Kidney capillary endothelial cell (primary cell): ENCODE data around the gene GBF1.
"Not testable (repeated sequence)": the region's sequence is repeated elsewhere in the genome, so short reads cannot be mapped to it uniquely, and the experiment has no call there.

Source experiments
- DNase-seq: peaks from one replicate; pipeline ENCODE4 v3.0.0-alpha.2; 2018; ENCODE audit warnings: low spot score

GBF1 gene

DNA sequence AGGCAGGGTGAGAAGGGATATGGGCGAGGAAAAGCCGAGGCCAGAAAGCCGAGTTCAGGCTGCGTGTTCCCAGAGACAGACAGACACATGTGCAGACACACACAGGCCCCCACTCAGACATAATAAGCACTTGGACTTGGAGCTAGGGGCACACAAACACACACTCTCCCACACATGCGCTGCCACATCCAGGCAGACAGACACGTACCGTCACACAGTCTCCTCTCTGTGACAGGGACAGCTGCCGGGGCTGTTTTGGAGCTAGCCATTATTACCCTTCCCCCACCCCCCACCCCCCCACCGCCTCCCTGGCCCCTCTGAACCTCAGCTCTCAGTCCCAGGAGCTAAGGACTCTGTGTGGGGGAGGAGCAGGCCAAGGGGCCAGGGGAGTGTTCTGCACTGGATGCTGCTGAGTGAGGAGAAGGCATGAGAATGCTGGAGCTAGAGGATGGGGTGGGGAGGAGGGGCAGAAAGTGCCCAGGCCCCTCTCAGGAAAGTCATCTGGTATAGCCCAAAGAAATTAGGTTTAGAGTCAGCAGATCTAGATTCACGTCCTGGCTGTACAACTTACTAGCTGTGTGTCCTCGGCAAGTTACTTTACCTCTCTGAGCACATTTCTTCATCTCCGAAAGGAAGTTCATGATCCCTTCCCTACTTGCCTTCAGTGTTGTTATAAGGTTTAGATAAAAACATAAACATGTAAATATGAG is 10.3 kb upstream of the GBF1 start:
- DNase-seq = no peak

- DNase-seq = no peak
Observed at GRCh38 chr10:102235598-102235920, 9.8 kb upstream of the GBF1 start.

GRCh38 chr10:102236006-102236405 is 9.3 kb upstream of the GBF1 start:
- no peak for DNase-seq

- no peak for DNase-seq
Observed at GRCh38 chr10:102237711-102238252, 7.5 kb upstream of the GBF1 start.

DNA sequence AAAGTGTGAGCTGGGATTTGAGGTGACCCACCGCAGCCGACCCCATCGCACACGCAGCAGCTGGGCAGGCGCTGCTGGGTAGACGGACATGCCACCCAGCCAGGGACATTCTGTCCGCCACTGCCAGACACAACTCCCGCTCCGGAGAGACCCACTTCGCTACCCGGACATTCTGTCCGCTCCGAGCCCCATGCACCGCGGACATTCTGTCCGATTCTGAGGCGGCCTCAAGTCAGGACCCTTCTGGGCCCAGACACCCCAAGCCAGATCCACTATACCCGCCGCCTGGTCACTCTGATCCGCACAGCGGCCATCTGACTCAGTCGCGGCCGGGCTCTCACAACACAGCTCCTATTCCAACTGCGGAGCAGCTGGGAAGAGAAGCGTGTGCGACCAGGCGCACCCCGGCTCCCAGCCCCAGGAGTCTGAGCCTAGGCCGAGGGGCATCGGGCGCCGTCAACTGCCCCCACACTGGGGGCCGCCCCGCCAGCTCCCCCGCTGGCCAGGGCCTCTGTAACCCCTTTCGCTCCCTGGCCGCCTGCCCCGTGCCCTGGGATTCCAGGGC is 4.8 kb upstream of the GBF1 start:
- DNase-seq = no peak

GRCh38 chr10:102241032-102241443 is 4.3 kb upstream of the GBF1 start:
- no peak for DNase-seq

DNA sequence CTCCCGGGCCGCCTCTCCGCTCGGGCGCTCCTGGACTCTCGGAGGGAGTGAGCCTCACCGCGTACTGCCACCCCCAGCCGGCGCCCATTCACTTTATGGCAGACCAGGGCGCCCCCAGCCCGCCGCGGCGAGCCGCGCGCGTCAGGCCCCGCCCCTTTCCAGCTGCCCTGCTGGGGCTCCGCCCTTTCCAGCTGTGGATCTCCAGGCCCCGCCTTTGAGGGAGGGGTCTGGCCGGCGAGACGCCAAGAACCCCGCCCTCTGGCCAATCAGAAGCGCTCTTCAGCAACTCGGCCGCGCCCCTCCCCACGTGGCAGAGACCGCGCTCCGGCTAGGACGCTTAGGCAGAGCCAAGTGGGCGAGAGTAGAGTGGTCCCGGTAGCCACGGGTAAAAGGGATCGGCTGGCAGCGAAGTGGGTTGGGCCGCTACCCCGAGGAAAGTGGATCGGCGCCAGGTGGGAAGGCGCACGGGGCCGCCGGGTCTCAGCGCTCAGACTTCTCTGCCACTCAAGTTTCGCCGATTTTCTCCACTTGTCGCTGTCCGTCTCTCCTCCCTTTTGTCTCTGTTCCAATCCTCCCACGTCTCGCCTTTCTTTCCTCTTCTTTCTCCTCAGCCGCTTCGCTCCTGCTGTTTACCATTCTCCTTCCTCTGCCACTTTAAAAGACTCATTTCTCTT is 3.8 kb upstream of the GBF1 start, which contains the start of gene PITX3:
TSS of gene PITX3 (minus strand) at position 69 of the 674 bp plus-strand sequence. CDS start 9,432 bp downstream, outside the sequence.
- peak; percentile 85 for DNase-seq

DNA sequence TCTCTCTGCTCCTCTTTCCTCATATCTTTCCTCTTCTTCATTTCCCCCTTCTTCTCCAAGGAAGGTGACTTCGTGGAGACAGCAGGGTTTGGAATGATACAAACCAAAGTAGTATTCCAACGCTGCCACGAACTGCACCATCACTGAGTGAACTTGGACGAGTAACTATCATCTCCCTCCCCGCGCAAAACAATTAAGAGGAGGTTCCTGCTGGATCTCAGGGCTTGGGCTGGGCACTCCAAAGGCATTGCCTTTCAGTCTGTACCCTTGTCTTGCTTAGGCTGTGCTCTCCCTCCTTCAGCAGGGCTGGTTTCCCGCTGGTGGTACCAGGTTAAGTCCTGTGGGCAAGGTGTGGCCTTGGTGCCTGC is 3.2 kb upstream of the GBF1 start:
- DNase-seq = no peak

DNA sequence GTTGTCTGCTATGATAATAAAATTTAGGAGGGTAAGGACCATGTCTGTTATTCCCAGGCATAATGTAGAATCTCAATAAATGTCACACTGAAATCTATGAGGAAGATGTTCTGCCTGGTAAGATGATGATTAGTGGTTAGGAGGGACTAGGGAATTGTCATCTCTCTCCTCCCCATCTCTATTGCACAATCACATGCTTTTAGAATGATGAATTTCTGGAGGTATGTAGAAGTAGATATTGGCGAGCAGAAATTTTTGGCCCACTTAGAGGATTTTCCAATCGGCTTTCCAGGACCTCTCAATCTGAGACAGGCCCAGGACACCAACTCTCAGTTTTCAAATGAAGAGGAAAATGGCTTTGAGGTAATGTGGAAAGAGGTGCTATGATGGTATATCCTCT is 2.0 kb upstream of the GBF1 start:
- DNase-seq = no peak

- no peak for DNase-seq
Observed at GRCh38 chr10:102245932-102246251, 560 bp downstream of the GBF1 start.

- DNase-seq = no peak
Observed at GRCh38 chr10:102246261-102246660, 929 bp downstream of the GBF1 start.

DNA sequence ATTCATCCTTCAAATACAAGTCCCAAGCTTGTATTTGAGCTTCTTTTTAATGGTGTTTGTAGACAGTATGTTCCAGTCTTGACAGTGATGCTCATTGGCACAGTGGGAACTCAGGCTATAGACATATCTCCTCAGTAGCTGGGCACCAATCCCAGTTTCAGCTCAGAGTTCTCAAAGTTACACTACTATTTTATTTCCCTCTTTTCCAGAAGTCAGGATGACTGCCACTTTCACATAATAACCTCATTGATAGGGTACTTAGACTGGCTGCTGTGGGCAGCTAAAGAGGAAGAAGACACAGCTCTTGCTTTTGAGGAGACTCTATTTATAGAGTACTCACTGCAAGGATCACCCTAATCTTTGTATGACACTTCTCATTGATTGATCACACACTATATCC is 2.4 kb downstream of the GBF1 start:
- no peak for DNase-seq

GRCh38 chr10:102252508-102252907 is 7.2 kb downstream of the GBF1 start:
- not testable (repeated sequence) for DNase-seq

DNA sequence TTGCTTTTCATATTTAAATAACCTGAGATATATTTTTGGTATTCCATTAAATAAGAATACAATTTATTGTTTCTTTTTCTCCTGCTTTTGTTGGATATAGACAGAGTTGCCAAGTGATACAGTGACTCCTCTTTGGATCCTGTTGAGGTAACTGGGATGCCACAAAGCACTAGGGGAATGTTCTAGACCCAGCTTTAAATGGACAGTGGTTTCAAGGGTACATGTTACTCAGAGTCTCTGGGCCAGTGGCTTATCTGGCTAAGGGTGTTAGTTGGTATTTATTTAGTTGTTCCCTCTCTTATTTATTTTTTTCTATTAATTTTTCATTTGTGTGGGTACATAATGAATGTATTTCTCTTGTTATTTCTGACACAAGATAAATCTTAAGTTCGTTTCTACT is 9.1 kb downstream of the GBF1 start:
- no peak for DNase-seq

DNA sequence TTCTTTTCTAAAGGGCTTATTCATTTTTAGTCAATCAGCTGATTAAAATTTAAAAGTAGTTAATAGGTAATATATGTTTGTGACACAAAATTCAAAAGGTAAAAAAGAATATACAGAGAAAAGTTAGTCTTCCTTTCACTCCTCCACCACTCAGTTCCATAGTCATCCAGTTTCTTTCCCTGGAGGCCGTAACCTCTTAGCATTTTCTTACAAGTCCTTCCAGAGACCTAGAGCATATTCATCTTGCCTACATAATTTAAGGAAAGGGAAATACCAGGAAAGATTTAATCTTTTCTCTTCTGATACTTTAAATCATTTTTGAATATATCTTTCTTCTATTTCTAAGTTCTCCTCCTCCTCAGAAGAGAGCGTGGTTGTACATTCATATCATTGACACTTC is 10.1 kb downstream of the GBF1 start:
- no peak for DNase-seq

DNA sequence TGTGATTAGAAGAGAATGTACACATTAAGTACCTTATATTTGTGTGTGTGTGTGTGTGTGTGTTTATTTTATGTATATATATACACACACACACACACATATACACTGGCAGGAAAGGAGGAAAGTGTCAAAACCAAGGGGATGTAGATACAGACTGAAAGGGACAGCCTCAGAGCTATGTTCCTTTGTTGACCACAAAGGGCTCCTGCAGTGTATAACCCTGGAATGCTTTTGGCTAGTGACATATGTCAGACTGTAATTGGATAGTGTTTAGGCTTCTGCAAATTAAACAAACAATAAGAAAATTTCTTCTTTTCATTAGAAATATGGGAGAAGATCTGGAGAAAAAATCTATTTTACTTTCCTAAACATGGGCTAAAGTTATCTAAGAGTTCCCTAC is 15.9 kb downstream of the GBF1 start:
- DNase-seq = no peak

DNA sequence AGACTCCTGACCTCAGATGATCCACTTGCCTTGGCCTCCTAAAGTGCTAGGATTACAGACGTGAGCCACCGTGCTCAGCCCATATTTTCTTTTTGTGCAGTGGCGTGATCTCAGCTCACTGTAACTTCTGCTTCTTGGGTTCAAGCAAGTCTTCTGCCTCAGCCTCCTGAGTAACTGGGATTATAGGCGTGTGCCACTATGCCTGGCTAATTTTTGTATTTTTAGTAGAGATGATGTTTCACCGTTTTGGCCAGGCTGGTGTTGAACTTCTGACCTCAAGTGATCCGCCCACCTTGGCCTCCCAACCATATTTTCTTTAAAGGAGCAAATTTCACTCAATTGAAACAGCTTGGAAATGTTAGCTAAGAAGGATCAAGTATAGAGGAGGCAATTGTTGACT is 16.5 kb downstream of the GBF1 start:
- DNase-seq = no peak

- no peak for DNase-seq
Observed at GRCh38 chr10:102262744-102263370, 17.5 kb downstream of the GBF1 start.

GRCh38 chr10:102264371-102264770 is 19.0 kb downstream of the GBF1 start:
- no peak for DNase-seq

- no peak for DNase-seq
Observed at GRCh38 chr10:102266670-102267069, 21.3 kb downstream of the GBF1 start.

- DNase-seq = no peak
Observed at GRCh38 chr10:102267748-102268147, 22.4 kb downstream of the GBF1 start.

DNA sequence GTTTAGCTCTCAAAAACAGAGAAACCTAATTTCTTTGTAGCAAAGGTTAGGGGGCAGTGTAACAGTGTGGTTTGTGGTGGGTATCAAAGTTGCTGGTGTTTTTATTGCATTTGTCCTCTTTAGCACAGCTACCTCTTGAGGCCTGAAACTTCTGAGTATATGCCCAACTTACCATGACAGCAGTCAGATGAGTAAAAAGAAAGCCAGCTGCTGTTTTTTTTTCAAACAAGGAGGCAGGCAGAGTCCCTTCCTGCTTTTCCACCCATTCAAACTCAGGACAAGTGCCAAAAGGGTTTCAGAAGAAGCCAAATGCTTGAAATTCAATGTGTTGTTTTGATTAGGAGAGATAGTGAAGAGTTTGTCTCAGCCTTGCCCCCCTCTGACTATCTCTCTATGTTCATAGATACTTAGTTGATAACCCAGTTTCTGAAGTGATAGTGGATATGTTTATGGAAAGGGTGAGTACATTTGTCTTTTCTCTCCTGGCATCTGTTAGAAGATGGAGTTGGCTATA is 23.1 kb downstream of the GBF1 start:
- DNase-seq = no peak

GRCh38 chr10:102269017-102269416 is 23.7 kb downstream of the GBF1 start:
- DNase-seq = no peak
